ENCODE measurements around the gene GRIK3.
"Not testable (repeated sequence)": the region's sequence is repeated elsewhere in the genome, so short reads cannot be mapped to it uniquely, and the experiment has no call there.

GRIK3 gene

DNA sequence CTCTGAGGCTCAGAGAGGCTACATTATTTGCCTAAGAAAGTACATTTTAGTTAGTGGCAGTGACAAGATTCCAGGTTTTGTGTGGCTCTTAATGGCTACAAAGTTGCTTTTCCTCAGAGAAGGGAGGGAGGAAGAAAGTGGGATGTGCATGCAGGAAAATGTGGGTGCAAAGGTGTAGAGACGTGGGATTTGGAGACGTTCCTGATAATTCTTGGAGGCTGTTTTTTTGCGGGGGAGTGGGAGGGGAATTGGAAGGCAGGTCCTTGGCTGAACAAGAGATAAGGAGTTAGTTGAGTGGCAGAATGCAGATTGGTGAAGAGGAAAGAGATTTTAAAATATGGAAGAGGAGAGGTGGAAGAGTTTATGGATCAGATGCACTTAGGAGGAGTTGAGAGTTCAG, 258.1 kb downstream of the GRIK3 start:
- Histone ChIP-seq H3K36me3 (ENCODE audit: control insufficient read depth, insufficient read depth, low read length) (no peaks in the 10 kb centered on the region), H3K4me1 (ENCODE audit: control insufficient read depth, insufficient read depth, low read length) (peaks cover 11% of the 10 kb centered on the region), H3K4me3 (ENCODE audit: insufficient read depth, low read depth, low read length) (no peak overlapping the region), H3K27ac (ENCODE audit: insufficient read depth, low read depth, low read length, poor library complexity, severe bottlenecking) (no peak overlapping the region), H3K9me3 (ENCODE audit: control insufficient read depth, low read length) (no peaks in the 10 kb centered on the region), H3K27me3 (ENCODE audit: control insufficient read depth, insufficient read depth, low read length, poor library complexity, severe bottlenecking) (peaks cover 52% of the 10 kb centered on the region)
- WGBS, 2 experiments, result 87 to 88% methylated on average over 3 of the region's 3 CpGs

DNA sequence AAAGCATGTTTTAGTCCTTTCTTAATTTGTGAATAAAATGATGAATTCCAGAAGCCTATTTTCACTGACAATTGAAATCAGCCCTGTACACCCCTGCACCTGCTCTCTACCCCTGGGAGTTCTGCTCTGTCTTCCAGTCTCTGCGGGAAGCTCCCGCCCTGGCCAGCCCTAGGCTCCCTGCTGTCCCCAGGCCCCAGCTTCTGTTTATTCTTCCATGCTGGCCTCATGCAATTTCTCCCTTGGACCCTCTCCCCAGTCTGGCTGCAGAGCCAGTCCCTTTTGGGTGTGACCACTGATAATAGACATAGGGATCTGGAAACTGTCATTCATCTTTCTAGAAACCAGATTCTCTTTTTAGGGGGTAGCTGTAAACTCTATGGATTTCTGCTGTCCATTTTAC, 258.6 kb downstream of the GRIK3 start:
- no peak overlapping the region for H3K27ac ChIP-seq (ENCODE audit: insufficient read depth, low read depth, low read length, poor library complexity, severe bottlenecking)

DNA sequence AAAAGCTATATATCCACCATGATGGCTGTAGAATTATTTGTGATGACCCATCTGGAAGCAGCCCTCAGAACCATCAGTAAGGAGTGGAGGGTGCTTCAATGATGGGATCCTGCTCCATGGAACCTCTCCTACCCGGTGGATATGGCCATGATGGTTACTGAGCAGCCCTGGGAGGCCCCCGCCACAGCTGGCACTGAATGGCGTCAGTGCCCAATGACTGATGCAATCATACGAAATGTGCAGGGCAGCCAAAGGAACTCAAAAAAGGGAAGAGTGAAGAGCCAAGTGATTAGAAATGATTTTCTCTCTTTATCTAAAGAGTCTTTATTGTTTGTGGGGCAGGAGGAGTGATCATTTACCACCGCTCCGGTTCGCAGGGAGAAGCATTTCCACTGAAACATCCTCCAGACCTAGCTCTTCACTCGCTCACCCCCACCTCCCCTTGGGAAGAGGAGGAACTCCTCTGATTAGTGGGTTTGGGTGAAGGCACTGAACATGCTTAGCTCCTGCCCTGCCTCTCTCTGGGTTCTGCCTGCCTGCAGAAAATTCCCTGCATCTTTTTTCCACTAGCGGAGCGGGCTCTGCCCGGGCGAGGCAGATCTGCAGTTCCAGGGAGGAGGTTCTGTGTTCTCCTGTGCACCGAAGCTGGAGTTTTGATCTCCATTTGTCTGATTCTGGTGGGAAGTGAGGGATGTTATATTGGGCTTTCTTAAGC, 260.3 kb downstream of the GRIK3 start:
- Histone ChIP-seq H3K9me3 (ENCODE audit: control insufficient read depth, low read length) (no peaks in the 10 kb centered on the region), H3K4me3 (ENCODE audit: insufficient read depth, low read depth, low read length) (no peak overlapping the region), H3K36me3 (ENCODE audit: control insufficient read depth, insufficient read depth, low read length) (no peaks in the 10 kb centered on the region), H3K27me3 (ENCODE audit: control insufficient read depth, insufficient read depth, low read length, poor library complexity, severe bottlenecking) (peaks cover 71% of the 10 kb centered on the region), H3K27ac (ENCODE audit: insufficient read depth, low read depth, low read length, poor library complexity, severe bottlenecking) (no peak overlapping the region), H3K4me1 (ENCODE audit: control insufficient read depth, insufficient read depth, low read length) (peaks cover 20% of the 10 kb centered on the region)
- 93 to 94% methylated on average over 10 to 13 of the region's 13 CpGs for WGBS, 2 experiments

More for the DNA sequence above, 258.6 kb downstream of the GRIK3 start:
- no peaks in the 10 kb centered on the region for H3K36me3 ChIP-seq (ENCODE audit: control insufficient read depth, insufficient read depth, low read length)
- no peaks in the 10 kb centered on the region for H3K9me3 ChIP-seq (ENCODE audit: control insufficient read depth, low read length)
- 33 to 45% methylated on average over 2 of the region's 2 CpGs for WGBS, 2 experiments
- H3K4me1 ChIP-seq (ENCODE audit: control insufficient read depth, insufficient read depth, low read length), result peaks cover 16% of the 10 kb centered on the region
- peaks cover 55% of the 10 kb centered on the region for H3K27me3 ChIP-seq (ENCODE audit: control insufficient read depth, insufficient read depth, low read length, poor library complexity, severe bottlenecking)
- H3K4me3 ChIP-seq (ENCODE audit: insufficient read depth, low read depth, low read length), result no peak overlapping the region

DNA sequence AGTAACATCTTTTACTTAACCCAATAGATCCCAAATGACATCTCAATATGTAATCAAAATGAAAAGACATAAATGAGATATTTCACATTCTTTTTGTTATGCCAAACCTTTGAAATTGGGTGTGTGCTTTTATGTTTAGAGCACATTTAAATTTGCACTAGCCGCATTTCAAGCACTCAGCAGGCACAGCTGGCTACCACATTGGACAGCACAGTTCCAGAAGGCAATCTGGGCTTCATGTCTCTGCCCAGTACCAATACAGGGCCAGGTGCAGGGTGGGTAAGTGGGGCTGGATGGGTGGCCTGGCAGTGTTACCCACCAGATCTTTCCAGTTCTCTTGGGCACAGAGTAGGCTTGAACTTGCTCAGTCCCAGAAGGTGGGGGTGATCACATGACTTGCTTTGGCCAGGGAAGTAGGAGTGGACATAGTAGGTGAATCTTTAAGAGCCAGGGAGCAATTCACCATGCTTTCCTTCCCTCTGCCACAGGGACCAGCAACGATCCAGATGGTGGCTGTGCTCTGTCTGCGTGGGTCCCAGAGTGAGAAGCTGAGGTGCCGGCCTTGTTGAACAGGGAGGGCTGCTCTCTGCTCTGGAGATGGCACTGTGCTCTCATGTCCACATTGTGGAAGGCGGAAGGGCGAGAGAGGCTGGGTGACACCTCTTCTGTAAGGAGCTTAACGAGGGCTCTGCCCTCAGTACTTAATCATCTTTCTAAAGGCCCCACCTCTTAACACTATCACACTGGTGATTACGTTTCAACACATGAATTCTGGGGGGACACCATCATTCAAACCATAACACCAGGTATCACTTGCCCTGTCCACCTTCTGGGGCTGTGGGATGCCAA, 261.4 kb downstream of the GRIK3 start:
- Histone ChIP-seq H3K9me3 (ENCODE audit: control insufficient read depth, low read length) (no peaks in the 10 kb centered on the region), H3K27ac (ENCODE audit: insufficient read depth, low read depth, low read length, poor library complexity, severe bottlenecking) (no peak overlapping the region), H3K27me3 (ENCODE audit: control insufficient read depth, insufficient read depth, low read length, poor library complexity, severe bottlenecking) (peaks cover 80% of the 10 kb centered on the region), H3K36me3 (ENCODE audit: control insufficient read depth, insufficient read depth, low read length) (no peaks in the 10 kb centered on the region), H3K4me3 (ENCODE audit: insufficient read depth, low read depth, low read length) (no peak overlapping the region), H3K4me1 (ENCODE audit: control insufficient read depth, insufficient read depth, low read length) (peaks cover 20% of the 10 kb centered on the region)
- 85 to 90% methylated on average over 8 of the region's 8 CpGs for WGBS, 2 experiments

DNA sequence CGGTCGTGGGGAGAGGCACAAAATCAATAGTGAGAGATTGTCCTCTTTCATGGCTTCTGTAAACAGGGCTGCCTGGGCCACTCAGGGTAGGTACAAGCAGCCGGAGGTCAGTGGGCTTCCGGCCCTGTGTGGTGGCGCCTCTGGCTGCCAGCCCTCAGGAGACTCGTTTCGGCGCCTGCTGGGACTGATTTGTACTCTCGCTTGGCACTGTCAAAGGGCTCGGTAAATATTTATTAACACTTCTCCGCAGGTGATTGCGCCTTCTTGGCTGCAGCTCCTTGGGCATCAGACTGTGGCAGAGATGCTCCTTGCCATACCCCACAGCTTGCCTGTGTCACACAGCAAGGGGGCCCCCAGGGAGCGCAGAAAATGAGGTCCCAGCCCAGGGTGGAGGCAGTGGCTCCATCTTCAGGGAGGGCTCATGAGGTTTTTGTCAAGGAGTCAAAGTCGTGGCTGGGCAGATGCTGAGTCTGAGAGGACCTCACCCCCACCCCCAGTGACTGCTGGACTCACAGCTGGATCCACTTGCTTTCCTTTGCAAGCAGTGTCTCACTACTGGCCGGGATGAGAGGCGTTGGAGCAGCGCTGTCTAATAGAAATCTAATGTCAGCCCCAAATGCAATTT, 262.5 kb downstream of the GRIK3 start:
- Histone ChIP-seq H3K36me3 (ENCODE audit: control insufficient read depth, insufficient read depth, low read length) (no peaks in the 10 kb centered on the region), H3K4me3 (ENCODE audit: insufficient read depth, low read depth, low read length) (no peak overlapping the region), H3K27ac (ENCODE audit: insufficient read depth, low read depth, low read length, poor library complexity, severe bottlenecking) (no peak overlapping the region), H3K27me3 (ENCODE audit: control insufficient read depth, insufficient read depth, low read length, poor library complexity, severe bottlenecking) (peaks cover 75% of the 10 kb centered on the region), H3K9me3 (ENCODE audit: control insufficient read depth, low read length) (no peaks in the 10 kb centered on the region), H3K4me1 (ENCODE audit: control insufficient read depth, insufficient read depth, low read length) (peaks cover 20% of the 10 kb centered on the region)
- 4 to 5% methylated on average over 17 of the region's 17 CpGs for WGBS, 2 experiments

DNA sequence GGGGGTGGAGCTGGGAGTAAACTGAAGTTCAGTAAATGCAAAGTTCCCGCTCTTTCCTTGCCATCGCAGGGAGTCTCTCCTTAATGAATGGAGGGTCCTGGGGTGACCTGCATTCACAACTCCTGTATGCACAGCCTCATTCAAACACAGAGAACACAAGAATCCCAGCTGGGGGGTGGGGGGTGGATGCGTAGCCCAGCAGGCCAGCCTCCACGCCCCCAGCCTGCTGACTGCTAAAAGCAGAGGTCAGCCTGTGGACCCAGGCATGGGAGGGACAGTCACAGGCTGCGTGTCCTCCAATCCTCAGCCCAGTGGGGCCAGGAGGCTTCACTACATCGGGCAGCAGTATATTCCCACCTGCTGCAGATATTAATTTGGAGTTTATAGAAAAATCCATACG, 263.1 kb downstream of the GRIK3 start:
- H3K27ac ChIP-seq (ENCODE audit: insufficient read depth, low read depth, low read length, poor library complexity, severe bottlenecking), result no peak overlapping the region
- WGBS, 2 experiments, result 1% methylated on average over 7 of the region's 7 CpGs

DNA sequence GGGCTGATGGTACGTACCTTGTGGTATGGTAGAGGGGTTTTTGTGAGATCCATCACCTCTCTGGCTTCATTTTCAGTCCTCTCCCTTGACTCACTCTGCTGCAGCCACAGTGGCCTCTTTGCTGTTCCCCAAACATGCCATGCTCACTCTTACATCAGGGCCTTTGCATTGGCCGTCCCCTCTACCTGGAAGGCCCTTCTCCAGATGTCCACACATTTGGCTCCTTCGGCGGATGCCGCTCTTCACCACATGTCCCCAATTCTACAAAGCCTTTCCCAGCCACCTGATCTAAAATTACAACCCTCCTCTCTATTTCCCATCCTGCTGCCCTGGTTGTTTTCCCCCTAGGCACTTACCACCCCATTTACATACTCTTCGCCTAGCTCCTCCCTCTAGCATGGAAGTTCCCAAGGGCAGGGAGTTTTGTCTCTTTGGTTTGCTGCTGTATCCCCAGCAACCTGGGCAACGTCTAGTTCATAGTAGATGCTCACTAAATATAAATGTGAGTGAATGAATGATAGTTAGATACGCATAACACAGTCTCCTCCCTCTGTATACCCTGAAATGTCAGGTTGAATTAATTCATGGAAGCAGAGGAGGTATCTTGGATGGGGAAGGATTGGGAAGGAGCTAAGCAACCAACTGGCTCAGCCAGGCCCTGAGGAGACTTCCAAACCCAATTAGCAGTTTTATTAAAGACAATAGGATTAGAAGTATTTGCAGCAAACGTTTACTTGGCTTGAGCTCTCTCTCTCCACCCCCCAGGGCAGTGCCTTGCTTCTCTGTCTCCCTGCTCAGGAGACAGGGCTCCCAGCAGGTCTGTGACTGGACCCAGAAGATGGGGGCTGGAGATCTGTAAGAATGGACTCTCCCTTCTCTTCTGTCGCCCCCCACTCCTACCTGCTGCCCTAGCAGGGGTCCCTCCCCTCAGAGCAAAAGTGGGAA, 264.2 kb downstream of the GRIK3 start:
- Histone ChIP-seq H3K27me3 (ENCODE audit: control insufficient read depth, insufficient read depth, low read length, poor library complexity, severe bottlenecking) (peaks cover 65% of the 10 kb centered on the region), H3K36me3 (ENCODE audit: control insufficient read depth, insufficient read depth, low read length) (no peaks in the 10 kb centered on the region), H3K9me3 (ENCODE audit: control insufficient read depth, low read length) (no peaks in the 10 kb centered on the region), H3K4me3 (ENCODE audit: insufficient read depth, low read depth, low read length) (no peak overlapping the region), H3K27ac (ENCODE audit: insufficient read depth, low read depth, low read length, poor library complexity, severe bottlenecking) (no peak overlapping the region), H3K4me1 (ENCODE audit: control insufficient read depth, insufficient read depth, low read length) (peaks cover 34% of the 10 kb centered on the region)
- WGBS, 2 experiments, result 47 to 54% methylated on average over 9 to 10 of the region's 10 CpGs

More for the DNA sequence above, 263.1 kb downstream of the GRIK3 start:
- peaks cover 70% of the 10 kb centered on the region for H3K27me3 ChIP-seq (ENCODE audit: control insufficient read depth, insufficient read depth, low read length, poor library complexity, severe bottlenecking)
- H3K9me3 ChIP-seq (ENCODE audit: control insufficient read depth, low read length), result no peaks in the 10 kb centered on the region
- H3K4me1 ChIP-seq (ENCODE audit: control insufficient read depth, insufficient read depth, low read length), result peaks cover 23% of the 10 kb centered on the region
- no peaks in the 10 kb centered on the region for H3K36me3 ChIP-seq (ENCODE audit: control insufficient read depth, insufficient read depth, low read length)
- no peak overlapping the region for H3K4me3 ChIP-seq (ENCODE audit: insufficient read depth, low read depth, low read length)

DNA sequence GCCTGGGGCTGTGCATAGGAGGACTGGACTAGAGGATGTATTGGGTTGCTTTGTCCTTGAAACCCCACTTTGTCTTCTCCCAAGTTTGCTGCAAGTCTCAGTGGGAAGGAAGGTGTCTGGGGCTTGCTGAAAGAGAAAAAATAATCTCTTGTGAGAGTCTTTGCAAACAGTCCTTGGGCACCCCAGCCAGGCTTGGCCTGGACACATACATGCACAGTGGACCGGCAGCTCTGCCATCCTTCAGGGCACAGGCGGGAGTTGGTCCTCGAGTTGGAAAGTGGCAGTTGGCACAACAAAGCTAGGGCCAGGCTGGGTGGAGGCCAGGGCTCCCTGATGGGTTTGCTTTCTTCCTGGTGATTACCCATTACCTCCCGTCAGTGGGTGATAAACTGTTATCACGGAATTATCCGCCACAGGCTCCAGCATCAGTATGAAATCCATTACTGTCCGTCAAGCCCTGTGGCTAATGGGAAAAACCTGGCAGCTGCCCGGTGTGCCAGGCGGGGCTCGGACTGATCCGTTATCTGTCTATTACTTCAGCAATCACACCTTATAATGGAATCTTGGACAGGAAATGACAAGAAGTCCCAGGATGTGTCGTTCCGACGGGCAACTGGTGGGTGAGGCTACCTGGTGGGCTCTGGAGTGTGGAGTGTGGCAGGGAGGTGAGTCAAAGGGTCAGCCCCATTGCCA, 265.7 kb downstream of the GRIK3 start:
- Histone ChIP-seq H3K4me3 (ENCODE audit: insufficient read depth, low read depth, low read length) (no peak overlapping the region), H3K4me1 (ENCODE audit: control insufficient read depth, insufficient read depth, low read length) (peaks cover 43% of the 10 kb centered on the region), H3K9me3 (ENCODE audit: control insufficient read depth, low read length) (no peaks in the 10 kb centered on the region), H3K27me3 (ENCODE audit: control insufficient read depth, insufficient read depth, low read length, poor library complexity, severe bottlenecking) (peaks cover 51% of the 10 kb centered on the region), H3K27ac (ENCODE audit: insufficient read depth, low read depth, low read length, poor library complexity, severe bottlenecking) (no peak overlapping the region), H3K36me3 (ENCODE audit: control insufficient read depth, insufficient read depth, low read length) (no peaks in the 10 kb centered on the region)
- WGBS, 2 experiments, result 93 to 95% methylated on average over 14 of the region's 14 CpGs

DNA sequence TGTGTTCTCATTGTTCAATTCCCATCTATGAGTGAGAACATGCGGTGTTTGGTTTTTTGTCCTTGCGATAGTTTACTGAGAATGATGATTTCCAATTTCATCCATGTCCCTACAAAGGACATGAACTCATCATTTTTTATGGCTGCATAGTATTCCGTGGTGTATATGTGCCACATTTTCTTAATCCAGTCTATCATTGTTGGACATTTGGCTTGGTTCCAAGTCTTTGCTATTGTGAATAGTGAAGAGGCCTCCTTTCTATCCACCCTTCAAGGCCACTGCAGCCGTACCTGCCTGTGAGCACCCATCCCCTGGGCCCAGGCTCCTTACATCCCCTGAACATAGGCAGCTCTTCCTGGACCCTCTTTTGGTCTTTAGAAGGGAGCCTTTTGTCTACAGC, 266.9 kb downstream of the GRIK3 start:
- H3K9me3 ChIP-seq (ENCODE audit: control insufficient read depth, low read length); H3K27ac ChIP-seq (ENCODE audit: insufficient read depth, low read depth, low read length, poor library complexity, severe bottlenecking); H3K36me3 ChIP-seq (ENCODE audit: control insufficient read depth, insufficient read depth, low read length); H3K4me3 ChIP-seq (ENCODE audit: insufficient read depth, low read depth, low read length): not testable (repeated sequence)
- WGBS, 2 experiments, result 92% methylated on average over 1 of the region's 4 CpGs
- Histone ChIP-seq H3K27me3 (ENCODE audit: control insufficient read depth, insufficient read depth, low read length, poor library complexity, severe bottlenecking) (peaks cover 39% of the 10 kb centered on the region), H3K4me1 (ENCODE audit: control insufficient read depth, insufficient read depth, low read length) (peaks cover 43% of the 10 kb centered on the region)

Measured in ectodermal cell (in vitro differentiated cells).